Tibial nerve (tissue), 4 donors: ENCODE data around the gene MSI2.

Source experiments
- CTCF ChIP-seq, 5 experiments: fragments of 200-600 bp in 3 of 5; fragments of 450-650 bp in 2 of 5; sonication (generic) in 3 of 5; IDR thresholded peaks; one replicate each; pipeline ENCODE4 v1.5.1; 2016 to 2019; ENCODE audit warnings: antibody characterized with exemption in 5 of 5, mild to moderate bottlenecking in 3 of 5, moderate library complexity in 2 of 5
- EP300 ChIP-seq, 2 donors: sonication (generic); formaldehyde crosslinking; IDR thresholded peaks; one replicate each; pipeline ENCODE4 v1.6.1; 2017; ENCODE audit warnings: antibody characterized with exemption in 2 of 2, mild to moderate bottlenecking in 1 of 2
- POLR2A ChIP-seq, 2 donors: fragments of 450-650 bp; IDR thresholded peaks; one replicate each; pipeline ENCODE4 v1.6.1; 2017; ENCODE audit warnings: antibody characterized with exemption in 2 of 2, mild to moderate bottlenecking in 2 of 2, moderate library complexity in 2 of 2

GRCh38 chr17:57335195-57335792 is 79.0 kb downstream of the MSI2 start:
- no peak for TF ChIP-seq CTCF (IDR thresholded peaks at IDR 0.05)
- no peak for TF ChIP-seq POLR2A (IDR thresholded peaks at IDR 0.05)
- TF ChIP-seq EP300 (IDR thresholded peaks at IDR 0.05) = no peak
